Measurements from ENCODE around the gene PKNOX2. TPM values are rescaled to one million over a fixed set of nuclear protein-coding genes. Genes with fewer than 3 reads are reported as not detected.

PKNOX2 gene
- total and polyA plus RNA-seq, 4 donors = 3.1 to 10.6 (median 7.9) TPM

DNA sequence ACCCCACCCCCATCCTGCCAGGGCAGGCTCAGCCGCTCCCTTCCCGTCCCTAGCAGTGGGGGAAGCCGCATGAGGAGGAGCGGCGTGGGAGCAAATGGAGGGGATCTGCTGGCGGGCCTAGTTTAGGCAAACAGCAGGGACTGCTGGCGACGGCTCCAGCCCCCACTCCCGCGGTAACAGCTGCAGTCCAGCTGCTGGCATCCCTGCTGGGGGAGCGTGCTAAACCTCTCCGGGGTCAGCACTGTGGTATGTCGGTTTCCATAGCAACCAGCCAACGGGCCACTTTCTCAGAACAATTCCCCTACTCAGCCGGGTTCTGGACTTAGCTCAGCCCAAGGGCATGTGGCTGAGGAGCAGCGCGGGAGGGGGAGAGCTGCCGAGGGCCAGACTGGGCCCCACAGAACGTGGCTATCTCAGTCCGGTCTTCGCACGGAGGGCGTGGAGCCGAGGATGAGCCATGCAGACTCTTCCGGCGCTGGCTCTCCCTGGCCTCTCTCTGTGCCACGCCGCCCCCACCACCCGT lies 98.8 kb downstream of the PKNOX2 start:
- Histone ChIP-seq H3K9ac (ENCODE audit: insufficient read depth in 1 of 2, low read length in 2 of 2) (peak overlapping the region in 1 of 2 donors; percentile 4), H3K27me3 (ENCODE audit: control insufficient read depth in 3 of 3, insufficient read depth in 3 of 3, low read length in 2 of 3) (peaks cover 0 to 3% (median 0%) of the 10 kb centered on the region in 3 donors), H3K9me3 (ENCODE audit: control insufficient read depth in 4 of 4, insufficient read depth in 3 of 4, low read length in 3 of 4) (no peaks in the 10 kb centered on the region), H3K4me3 (no peak overlapping the region), H3K4me1 (ENCODE audit: control insufficient read depth in 5 of 5, insufficient read depth in 5 of 5, low read length in 5 of 5) (peaks cover 0 to 62% (median 31%) of the 10 kb centered on the region in 5 donors), H3K36me3 (ENCODE audit: control insufficient read depth in 4 of 4, insufficient read depth in 4 of 4, low read length in 4 of 4) (no peaks in the 10 kb centered on the region), H3K27ac (ENCODE audit: low read depth in 1 of 2, low read length in 1 of 2) (peak overlapping the region in 1 of 2 donors; percentile 70)
- 10 to 12% methylated on average over 29 of the region's 29 CpGs for WGBS, 2 donors
- no peak for TF ChIP-seq CTCF (IDR thresholded peaks at IDR 0.05; ENCODE audit: control extremely low read depth, extremely low read depth)
- peak; percentile 74 for ATAC-seq (ENCODE audit: insufficient read depth, low FRiP score)
- peak; percentile 99 to 100 (median 99) for DNase-seq

DNA sequence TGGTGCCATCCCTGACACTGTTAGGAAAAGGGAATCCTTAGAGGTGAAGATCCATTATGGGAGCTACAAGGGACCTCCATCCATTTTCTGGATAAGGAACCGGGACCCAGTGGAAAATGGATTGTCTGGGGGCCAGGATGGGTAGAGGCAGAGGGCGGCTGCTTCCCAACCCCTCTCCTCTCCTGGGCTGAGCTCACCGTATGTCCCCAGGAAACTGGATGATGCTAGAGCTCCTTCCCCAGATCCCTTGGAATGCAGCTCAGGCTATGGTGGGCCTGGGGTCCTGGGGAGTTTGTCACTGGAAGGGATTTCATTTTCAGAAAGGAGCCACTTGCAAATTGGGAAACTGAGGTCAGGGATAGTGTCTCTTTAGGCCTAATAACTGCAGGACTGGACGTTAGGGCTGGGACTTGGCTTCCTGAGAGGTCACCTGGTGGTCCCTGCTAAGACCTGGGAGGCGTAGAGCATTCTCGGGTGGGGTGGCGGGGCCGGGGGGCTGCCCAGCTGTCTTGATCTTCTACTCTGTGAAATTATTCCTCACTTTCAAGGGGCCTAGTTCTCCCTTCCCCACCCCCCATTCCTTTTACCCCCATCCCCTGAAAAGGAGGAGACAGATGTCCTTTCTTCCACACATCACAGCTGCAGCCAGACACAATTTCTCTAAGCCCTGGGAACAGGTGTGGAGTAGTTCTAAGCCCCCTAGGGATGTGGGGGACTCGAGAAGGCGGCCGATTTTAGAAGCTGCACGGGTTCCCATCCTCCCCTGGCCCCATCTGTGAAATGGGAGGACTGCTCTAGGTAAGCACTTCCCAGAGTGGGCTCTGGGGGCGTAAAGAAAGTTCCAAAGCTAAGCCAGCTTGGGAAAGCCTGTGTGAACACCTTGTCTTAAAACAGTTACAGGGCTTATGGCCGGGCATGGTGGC lies 99.8 kb downstream of the PKNOX2 start:
- H3K27ac ChIP-seq (ENCODE audit: low read depth in 1 of 2, low read length in 1 of 2) = peak overlapping the region in 1 of 2 donors; percentile 61
- WGBS, 2 donors = 81 to 85% methylated on average over 14 of the region's 14 CpGs
- no peak for ATAC-seq (ENCODE audit: insufficient read depth, low FRiP score)

GRCh38 chr11:125267548-125267947 lies 103.0 kb downstream of the PKNOX2 start:
- H3K9me3 ChIP-seq (ENCODE audit: control insufficient read depth in 4 of 4, insufficient read depth in 3 of 4, low read length in 3 of 4) = no peaks in the 10 kb centered on the region
- no peak overlapping the region for H3K4me3 ChIP-seq
- H3K9ac ChIP-seq (ENCODE audit: insufficient read depth in 1 of 2, low read length in 2 of 2) = no peak overlapping the region
- no peak overlapping the region for H3K27ac ChIP-seq (ENCODE audit: low read depth in 1 of 2, low read length in 1 of 2)
- no peak for TF ChIP-seq CTCF (IDR thresholded peaks at IDR 0.05; ENCODE audit: control extremely low read depth, extremely low read depth)
- H3K27me3 ChIP-seq (ENCODE audit: control insufficient read depth in 3 of 3, insufficient read depth in 3 of 3, low read length in 2 of 3) = peaks cover 0 to 3% (median 0%) of the 10 kb centered on the region in 3 donors
- ATAC-seq (ENCODE audit: insufficient read depth, low FRiP score) (no peak), DNase-seq (no peak)
- WGBS, 2 donors = 88 to 90% methylated on average over 8 of the region's 8 CpGs
- no peaks in the 10 kb centered on the region for H3K36me3 ChIP-seq (ENCODE audit: control insufficient read depth in 4 of 4, insufficient read depth in 4 of 4, low read length in 4 of 4)
- peaks cover 0 to 52% (median 16%) of the 10 kb centered on the region in 5 donors for H3K4me1 ChIP-seq (ENCODE audit: control insufficient read depth in 5 of 5, insufficient read depth in 5 of 5, low read length in 5 of 5)

More for the DNA sequence above, 99.8 kb downstream of the PKNOX2 start:
- no peaks in the 10 kb centered on the region for H3K36me3 ChIP-seq (ENCODE audit: control insufficient read depth in 4 of 4, insufficient read depth in 4 of 4, low read length in 4 of 4)
- DNase-seq = no peak
- peaks cover 0 to 3% (median 0%) of the 10 kb centered on the region in 3 donors for H3K27me3 ChIP-seq (ENCODE audit: control insufficient read depth in 3 of 3, insufficient read depth in 3 of 3, low read length in 2 of 3)
- H3K4me1 ChIP-seq (ENCODE audit: control insufficient read depth in 5 of 5, insufficient read depth in 5 of 5, low read length in 5 of 5) = peaks cover 0 to 59% (median 31%) of the 10 kb centered on the region in 5 donors
- H3K9me3 ChIP-seq (ENCODE audit: control insufficient read depth in 4 of 4, insufficient read depth in 3 of 4, low read length in 3 of 4) = no peaks in the 10 kb centered on the region
- H3K9ac ChIP-seq (ENCODE audit: insufficient read depth in 1 of 2, low read length in 2 of 2) = no peak overlapping the region
- no peak overlapping the region for H3K4me3 ChIP-seq
- no peak for TF ChIP-seq CTCF (IDR thresholded peaks at IDR 0.05; ENCODE audit: control extremely low read depth, extremely low read depth)

Measured in lung (tissue), 12 donors.